HG03575 (cell line): Measurements from ENCODE around the gene NDUFC2.
"Not testable (repeated sequence)": the region's sequence is repeated elsewhere in the genome, so short reads cannot be mapped to it uniquely, and the experiment has no call there.

ENCODE experiments used
- ATAC-seq: cut with Tn5 transposase; IDR thresholded peaks from one replicate; pipeline ENCODE4 v1.9.1; 2021; ENCODE audit not compliant: unreplicated experiment, insufficient number of reproducible peaks, low FRiP score; ENCODE audit errors: extremely low read depth

The NDUFC2 gene

DNA sequence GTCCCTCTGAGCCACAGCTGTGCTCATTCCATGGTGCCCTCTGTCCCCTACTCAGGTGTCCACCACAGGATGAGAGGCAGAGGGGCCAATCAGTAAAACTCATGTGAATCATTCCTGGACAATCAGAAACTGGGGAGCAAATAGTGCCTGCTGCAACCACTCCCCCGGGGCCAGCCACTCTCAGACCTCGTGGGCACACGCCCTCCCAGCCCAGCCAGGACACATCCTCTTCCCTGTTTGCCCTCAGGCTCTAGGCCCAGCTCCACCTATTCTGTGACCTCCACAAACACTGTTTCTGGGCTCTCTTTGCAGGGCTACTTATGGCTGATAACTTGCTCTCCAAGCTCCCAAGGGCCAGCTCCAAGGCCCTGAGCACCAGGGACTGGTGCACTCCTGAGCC, 42.6 kb downstream of the NDUFC2 start:
- ATAC-seq = no peak

DNA sequence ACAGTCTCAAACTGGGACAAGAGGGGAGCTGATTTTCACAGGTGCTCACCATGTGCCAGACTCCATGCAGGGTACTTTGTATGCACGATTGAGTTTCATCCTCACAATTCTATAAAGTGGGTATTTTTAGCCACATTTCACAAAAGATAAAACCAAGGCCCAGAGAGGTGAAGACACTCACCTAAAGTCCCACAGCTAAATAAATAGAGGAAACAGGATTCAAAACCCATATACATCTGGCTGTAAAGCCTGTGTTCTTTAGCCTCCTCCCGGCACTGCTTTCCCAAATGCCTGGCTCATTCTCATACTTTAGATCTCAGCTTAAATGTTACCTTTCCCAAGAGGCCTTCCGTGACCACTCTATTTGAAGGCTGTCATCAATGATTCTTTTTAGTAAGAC, 43.3 kb downstream of the NDUFC2 start:
- ATAC-seq = no peak

DNA sequence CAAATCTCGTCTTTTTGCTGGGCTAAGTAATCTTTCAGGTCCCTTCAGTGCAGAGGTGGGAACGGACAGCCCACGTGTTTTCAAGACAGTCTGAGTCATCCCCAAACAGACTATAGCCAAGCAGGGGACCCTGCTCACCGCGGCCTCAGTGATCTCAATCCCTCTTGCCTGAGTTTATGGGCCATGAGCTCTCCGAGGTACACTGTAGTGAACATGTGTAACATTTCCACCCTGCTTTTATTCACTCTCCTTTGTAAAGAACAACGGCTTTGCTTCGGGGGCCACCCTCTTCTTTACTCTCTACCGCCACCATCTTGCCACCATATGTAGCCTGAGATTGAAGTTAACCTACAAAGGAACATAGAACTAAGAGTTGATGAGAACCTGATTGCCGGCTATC, 45.0 kb downstream of the NDUFC2 start:
- ATAC-seq = no peak

GRCh38 chr11:78033040-78033439, 46.6 kb downstream of the NDUFC2 start:
- no peak for ATAC-seq

GRCh38 chr11:78032090-78032489, 47.6 kb downstream of the NDUFC2 start:
- no peak for ATAC-seq

DNA sequence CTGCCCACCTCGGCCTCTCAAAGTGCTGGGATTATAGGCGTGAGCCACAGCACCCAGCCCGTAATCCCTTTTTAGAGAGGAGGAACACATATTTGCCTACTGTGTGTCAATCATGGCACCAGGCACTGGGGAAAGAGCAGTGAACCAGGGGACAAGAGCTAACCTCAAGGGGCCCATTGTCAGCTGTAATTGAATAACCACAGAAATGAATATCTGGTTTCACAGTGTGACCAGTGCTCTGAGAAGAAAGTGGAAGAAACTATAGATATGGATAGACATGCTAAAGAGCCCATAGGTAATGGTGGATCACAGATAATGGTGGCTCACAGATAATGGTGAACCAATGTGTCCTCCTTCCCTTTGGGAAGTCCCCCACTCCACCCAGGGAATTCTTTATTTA, 48.0 kb downstream of the NDUFC2 start:
- ATAC-seq = no peak

DNA sequence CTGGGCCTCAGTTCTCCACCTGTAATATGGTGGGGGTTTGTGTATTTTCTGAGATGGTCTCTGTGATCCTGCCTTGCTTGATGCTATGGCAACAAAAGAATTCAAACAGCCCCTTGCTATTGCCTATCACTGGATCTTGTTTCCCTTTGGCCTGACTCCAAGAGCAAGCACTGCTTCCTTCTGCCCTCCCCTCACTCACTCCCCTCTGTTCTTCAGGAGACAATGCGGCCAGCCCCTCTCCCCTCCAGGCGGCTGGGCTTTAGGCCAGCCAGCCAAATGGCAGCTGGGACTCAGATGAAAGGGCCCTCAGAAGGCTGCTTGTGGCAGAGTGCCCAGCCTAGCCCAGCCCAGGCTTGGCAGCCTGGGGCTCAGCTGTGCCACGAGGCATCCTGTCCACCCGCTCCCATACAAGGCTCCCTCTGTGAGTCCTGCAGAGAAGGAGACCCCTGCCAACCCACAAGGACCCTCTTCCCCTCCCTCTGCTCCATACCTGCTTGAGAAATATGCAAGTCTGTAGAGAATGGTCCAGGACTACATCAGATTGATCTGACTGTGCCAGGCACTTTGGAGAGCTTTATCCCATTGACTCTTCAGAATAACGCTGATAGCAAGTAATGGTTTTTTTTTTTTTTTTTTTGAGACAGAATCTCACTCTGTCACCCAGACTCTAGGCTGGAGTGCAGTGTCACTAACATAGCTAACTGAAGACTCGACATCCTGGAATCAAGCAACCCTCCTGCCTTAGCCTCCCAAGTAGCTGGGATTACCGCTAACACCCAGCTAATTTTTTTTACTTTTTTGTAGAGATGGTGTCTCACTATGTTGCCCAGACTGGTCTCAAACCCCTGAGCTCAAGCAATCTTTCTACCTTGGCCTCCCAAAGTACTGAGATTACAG, 49.0 kb downstream of the NDUFC2 start:
- ATAC-seq = no peak

DNA sequence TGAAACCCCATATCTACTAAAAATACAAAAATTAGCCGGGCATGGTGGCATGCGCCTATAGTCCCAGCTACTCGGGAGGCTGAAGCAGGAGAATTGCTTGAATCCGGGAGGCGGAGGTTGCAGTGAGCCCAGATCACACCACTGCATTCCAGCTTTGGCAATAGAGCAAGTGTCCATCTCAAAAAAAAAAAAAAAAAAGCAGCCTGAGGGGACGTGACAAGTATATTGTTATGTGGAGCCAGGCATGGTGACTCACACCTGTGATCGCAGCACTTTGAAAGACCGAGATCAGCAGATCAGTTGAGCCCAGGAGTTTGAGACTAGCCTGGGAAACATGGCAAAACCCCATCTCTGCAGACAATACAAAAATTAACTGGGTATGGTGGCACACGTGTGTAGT, 51.2 kb downstream of the NDUFC2 start:
- ATAC-seq = not testable (repeated sequence)

- ATAC-seq = no peak
Observed at GRCh38 chr11:78027759-78028158, 51.9 kb downstream of the NDUFC2 start.

GRCh38 chr11:78025378-78025777, 54.3 kb downstream of the NDUFC2 start:
- ATAC-seq = no peak

DNA sequence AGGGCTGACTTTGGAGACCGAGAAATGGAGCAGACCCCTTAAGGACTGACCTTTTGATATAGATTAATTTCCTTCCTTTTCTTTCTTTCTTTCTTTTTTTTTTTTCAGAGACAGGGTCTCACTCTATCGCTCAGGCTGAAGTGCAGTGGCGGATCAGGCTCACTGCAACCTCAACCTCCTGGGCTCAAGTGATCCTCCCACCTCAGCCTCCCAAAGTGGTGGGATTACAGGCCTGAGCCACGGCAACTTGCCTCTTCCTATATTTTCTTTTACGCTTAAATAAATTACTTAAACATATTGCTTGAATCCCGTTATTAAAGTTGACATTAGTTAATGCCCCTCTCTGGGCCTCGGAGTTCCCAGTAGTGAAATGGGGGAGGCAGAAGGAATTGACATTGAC, 56.2 kb downstream of the NDUFC2 start:
- ATAC-seq = no peak

- no peak for ATAC-seq
Observed at GRCh38 chr11:78022397-78023396, 57.0 kb downstream of the NDUFC2 start, which contains the start of gene KCTD14. Gene KCTD14, minus strand, starts transcription at chr11:78023276. Its CDS starts 27 bp downstream, at chr11:78023249.

DNA sequence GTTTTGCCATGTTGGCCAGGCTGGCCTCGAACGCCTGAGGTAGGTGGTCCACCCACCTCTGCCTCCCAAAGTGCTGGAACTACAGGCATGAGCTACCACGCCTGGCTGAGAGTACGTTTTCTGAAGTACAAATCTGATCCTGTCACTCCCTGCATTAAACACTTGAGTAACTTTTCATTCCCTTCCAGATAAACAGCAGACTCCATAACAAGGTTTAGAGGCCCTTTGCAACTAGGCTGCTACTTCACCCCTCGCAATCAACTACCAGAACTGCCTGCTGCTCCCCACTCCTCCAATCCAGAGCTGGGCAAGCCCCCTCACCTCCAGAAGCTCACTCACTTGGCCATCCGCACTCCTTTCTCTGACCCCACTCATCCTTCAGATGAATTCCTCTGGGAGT, 58.1 kb downstream of the NDUFC2 start:
- ATAC-seq = no peak

DNA sequence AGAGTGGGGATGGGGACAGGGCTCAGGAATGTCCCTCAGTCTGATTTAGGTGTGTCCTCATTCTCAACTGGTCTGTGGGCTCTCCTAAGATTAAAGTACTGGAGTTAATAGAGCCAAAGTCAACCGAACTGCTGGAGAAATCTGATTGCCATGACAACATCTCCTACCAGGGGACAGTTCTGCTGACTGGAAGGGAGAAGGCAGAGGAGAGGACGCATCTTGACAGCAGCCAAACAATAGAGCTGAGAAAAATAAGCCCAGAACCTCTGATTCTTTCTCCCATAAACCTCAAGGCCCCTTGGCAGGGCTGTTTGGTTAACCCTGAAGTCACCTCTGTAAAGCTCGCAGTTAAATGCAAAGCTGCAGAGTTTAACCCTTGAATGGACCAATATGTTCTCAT, 59.4 kb downstream of the NDUFC2 start:
- no peak for ATAC-seq

- ATAC-seq = no peak
Observed at GRCh38 chr11:78019808-78020207, 59.9 kb downstream of the NDUFC2 start.
